Measurements from ENCODE around the gene JADE3.

Gene JADE3

DNA sequence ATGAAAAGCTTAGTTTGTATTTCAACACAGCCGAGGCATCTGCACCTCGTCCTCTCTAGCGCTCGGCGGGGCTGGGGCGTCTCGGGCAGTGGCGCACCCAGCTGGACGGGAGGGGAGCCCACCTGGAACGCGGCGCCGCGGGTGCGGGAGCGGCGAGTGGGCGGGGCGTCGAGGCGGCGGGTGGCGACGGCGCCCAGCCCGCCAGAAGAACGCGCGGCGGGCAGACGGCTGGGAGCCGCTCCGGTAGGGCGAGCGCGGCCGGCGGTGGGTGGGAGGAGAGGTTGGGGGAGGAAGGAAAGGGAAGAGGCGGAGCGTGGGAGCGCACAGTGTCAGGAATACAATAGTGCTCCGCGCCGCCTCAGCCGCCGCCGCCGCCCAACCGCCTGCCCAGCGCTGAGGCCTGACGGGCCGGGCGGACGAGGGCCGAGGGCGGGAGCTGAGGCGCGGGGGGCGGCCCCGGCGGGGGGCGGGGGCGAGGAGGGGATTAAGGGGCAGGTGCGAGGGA, at the start of gene JADE3:
JADE3 (plus strand) TSS at position 324 of the 505 bp plus-strand sequence. CDS start 72,474 bp downstream, outside the sequence.
- DNase-seq: peak; percentile 28

DNA sequence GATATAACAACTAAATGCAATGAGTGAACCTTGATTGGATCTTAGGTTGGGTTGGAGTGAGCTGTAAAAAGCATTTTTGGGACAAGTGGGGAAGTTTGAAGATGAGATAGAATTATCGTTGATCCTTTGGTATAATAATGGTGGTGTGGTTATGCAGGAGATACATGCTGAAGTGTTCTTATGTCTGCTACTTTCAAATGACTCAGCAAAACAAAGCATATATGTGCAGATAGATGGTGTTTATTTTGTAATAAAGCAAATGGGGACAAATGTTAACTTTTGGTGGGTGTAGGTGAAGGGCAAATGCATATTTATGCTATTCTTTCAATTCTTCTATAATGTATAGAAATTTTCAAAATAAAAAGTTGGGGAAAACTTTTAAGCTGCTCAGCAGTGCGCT, 49.1 kb upstream of the JADE3 start:
- no peak for DNase-seq

DNA sequence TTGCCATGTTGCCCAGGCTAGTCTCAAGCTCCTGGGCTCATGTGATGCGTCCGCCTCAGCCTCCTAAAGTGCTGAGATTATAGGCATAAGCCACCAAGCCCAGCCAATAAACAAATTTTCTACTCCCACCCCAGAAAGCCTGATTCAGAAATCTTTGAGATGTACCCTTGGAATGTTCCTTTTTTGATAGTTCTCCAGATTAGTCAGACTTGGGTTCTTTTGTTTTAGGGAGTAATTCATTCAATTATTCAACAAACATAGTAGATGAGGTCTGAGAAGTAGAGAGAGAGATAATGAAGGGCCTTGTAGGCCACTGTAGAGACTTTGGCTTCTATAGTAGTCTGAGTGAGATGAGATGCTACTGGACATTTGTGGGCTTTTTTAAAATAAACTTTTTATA, 47.6 kb upstream of the JADE3 start:
- no peak for DNase-seq

DNA sequence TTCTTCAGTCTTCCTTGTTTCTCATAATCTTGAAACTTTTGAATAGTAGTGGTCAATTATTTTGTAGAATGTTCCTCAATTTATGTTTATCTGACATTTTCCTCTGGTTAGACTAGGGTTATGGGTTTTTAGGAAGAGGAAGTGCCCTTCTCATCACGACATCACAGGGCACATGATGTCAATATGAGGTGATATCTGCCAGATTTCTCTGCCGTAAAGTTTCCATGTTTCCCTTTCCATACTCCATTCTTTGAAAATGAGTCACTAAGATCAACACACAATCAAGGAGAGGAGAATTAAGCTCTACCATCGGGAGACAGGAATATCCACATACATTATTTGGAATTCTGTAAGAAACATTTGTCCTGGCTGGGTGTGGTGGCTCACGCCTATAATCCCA, 46.9 kb upstream of the JADE3 start:
- DNase-seq: no peak

DNA sequence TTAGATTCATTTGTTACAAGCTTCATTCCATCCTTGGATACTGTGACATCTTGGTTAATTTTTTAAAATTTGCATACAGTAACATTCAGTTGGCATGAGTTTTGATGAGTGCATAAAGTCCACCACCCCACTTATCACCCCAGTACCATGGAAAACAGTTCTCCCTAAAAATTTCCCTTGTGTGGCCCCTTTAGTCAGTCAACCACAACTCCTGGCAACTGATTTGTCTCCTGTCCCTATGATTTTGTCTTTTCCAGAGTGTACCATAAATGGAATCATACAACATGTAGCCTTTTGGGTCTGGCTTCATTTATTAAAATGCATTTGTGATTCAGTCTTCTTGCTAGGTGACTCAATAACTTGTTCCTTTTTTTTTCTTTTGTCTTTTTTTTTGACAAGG, 45.5 kb upstream of the JADE3 start:
- DNase-seq: no peak

DNA sequence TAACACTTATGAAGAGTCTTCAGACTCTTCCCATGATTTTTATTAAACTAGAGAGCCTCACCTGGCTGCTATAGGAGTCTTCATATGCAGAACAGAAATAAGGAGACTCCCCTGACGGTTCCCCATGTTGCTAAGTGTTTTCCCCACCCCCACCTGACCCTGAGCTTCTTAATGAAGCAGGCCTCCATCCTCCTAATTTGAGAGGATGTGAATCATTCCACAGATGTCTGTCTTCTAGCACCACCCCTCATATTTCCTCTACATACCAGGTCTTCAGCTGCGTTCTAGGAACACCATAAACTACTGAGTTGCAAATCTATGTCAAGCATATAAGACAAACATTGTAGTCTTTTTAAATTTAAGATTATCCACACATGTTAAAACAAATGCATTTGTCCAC, 38.5 kb upstream of the JADE3 start:
- DNase-seq: no peak

DNA sequence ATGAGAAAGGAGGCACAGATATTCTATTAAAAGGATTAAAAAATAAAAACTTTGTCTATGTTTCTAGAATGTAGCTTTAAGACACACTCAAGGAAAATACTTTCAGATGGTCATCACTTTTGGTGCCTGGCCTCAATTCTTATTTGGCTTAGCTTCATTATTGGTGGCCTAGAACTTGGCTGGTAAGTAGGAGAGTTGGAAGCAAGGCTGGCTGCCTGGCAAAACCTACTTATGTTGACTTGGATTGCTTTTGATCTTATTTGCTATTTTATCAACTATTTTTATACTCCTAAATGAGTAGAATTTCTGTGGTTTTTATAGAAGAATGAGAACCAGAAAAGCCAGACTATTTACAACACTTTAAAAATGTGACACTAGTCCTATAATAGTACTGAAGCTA, 35.3 kb upstream of the JADE3 start:
- no peak for DNase-seq

DNA sequence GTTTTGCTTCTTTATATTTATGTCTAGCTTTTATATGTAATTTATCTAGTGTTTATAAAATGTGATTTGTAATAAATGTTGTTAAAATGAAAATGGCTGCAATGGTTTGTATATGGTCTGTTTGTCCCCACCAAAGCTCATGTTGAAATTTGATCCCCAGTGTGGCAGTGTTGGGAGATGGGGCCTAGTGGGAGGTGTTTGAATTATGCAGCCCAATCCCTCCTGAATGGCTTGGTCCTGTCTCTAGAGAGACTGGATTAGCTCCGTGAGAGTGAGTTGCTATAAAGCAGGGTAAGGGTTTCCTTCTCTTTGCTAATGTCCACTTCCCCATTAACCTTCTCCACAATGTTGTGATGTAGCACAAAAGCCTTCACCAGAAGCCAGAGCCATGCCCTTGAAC, 30.0 kb upstream of the JADE3 start:
- no peak for DNase-seq

DNA sequence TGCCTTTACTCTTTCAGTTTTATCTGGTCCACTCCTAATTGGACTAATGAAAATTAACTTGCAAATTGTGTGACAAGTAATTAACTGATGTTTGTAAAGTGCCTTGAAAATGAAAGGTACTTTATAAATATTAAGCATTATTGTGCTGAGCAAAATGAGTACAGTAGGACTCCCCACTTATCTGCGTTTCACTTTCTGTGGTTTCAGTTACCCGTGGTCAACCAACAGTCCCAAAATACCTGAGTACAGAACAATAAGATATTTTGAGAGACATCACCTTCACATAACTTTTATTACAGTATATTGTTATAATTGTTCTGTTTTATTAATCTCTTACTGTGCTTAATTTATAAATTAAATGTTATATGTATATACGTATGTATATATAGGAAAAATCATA, 27.4 kb upstream of the JADE3 start:
- DNase-seq: no peak

DNA sequence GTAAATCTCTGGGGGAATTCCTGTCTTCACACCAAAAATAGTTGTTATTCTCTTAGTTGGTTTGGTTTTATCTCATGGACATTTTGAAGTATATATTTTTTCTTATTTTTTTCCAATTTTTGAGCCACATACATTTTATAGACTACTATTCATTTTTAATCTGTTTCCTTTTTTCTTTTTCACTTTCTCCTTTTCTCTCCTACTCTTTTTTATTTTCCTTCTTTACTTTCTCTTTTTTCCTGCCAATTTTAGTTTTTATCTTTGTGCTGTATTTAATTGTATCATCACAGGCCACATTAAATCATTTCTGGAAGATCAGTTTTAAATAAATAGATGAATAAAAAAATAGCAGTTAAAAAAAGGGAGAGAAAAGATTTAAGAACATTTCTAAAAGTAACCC, 14.0 kb upstream of the JADE3 start:
- DNase-seq: no peak

DNA sequence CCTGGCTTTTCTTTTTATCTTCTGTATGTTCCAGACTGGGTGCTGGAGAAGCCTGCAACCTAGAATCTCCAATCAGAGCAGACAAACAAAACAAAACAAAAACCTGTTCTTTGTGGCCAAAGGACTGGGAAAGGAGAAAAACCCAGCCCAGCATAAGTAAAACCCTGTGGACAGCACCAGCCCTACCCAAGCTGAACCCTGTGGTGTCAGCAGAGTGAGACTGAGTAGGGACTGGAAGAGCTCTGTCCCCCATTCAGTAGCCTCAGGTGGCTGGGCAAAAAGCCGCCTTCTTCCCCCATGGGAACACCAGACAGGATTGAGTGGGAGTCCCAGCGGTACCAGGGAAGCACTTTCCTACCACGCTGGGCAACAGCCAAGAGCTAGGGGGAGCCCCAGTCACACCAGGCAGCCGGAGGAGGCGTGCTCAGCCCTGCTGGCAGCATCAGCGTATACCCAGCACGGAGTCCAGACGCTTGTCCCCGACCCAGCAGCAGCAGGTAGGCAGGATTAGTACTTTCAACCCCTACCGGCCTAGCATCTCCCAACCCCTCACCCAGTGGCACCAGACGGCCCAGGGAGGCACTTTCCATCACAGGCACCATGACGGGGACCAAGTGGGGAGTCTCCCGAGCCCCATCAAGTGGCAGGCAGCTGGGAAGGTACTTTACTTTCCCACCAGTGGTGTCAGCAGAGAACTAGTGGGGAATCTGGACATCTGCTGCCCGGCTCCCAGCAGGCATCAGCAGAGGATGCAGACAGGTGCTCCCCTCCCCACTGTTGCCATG, 8.6 kb upstream of the JADE3 start:
- peak; percentile 59 for DNase-seq

DNA sequence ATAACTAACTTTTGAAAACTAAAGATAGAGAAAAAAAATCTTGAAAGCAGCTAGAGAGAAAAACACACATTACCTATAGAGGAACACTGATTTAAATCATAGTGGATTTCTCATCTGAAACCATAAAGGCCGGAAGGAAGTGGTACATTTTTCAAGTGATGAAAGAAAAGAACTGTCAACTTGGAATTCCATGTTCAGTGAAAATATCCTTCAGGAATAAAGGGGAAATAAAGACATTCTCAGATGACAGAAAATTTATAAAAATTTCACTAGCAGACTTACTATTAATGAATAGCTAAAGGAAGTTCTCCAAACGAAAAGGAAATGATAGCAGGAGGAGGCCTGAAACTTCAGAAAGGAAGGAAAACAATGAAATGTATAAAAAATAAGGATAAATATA, 7.6 kb upstream of the JADE3 start:
- no peak for DNase-seq

DNA sequence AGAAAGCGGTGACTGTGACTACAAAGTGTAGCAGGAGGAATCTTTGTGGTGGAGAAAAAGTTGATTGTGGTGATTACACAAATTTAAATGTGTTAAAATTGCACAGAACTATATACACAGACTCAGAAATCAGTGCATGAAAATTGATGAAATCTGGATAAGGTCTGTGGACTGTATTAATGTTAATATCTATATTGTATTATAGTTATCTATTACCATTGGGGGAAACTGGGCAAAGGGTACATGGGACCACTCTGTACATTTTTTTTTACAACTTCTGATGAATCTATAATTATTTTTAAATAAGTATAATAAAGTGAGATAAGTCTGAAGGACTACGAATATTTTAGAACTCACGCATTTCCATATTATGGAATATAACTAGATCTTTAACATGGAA, 1.8 kb upstream of the JADE3 start:
- no peak for DNase-seq

DNA sequence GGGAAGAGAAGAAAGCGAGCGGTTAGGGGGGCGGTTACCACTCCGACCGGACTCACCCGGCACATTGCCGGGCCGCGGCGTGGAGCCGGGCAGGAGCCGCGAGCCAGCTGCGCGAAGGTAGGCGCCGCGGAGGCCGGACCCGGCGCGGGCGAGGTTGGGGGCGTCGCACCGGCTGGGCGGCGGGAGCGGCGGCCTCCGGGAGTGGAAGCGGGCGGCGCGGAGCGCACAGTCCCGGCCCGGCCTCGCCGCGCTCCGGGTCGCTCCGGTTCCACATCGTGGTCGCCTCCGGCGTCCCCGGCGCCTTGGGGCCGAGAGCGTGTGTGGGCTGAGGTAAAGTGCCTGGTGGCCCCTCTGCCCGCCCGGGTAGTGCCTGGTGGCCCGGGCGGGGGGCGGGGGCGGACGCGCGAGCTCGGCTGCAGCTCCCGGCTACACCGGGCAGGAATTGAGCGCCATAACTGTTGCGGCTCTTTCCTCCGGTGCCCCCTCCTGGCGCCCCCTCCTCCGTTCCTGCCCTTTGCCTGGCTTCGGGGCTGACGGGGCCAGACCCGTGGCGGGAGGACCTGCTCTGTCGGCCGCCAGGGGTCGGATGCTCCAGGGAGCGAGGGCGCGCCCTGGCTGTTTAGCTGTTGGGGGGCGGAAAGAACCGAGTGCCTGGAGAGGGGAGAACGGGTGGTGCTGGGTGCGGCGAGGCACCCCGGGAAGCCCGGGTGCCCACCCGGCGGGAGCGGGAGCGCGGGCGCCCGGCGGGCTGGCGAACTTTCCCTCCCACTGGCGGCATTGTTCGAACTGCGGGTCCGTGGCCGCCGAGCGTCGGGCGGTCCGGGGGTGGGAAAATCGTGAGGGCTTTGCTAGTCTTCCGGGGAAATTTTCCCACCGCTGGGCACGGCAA, 626 bp downstream of the JADE3 start:
- peak; percentile 37 for DNase-seq

DNA sequence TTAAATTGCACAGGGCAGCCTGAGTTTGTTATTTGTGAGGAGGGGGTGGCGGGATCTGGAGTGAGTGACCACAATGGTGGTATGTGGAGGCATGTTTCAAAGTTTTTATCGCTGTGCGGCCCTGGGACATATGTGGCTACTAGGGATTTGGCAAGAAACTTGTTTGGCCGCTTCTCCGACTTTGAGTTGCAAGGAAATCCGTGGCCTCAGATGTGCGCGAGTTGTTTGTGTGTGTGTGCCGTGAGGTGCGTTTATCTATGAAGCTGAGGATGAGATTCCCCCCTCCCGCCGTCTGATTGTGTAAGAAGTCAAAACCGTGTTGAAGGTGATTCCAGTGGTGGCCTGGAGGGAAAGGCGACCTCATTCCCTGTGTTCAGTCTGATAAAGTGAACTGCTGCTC, 1.4 kb downstream of the JADE3 start:
- no peak for DNase-seq

DNA sequence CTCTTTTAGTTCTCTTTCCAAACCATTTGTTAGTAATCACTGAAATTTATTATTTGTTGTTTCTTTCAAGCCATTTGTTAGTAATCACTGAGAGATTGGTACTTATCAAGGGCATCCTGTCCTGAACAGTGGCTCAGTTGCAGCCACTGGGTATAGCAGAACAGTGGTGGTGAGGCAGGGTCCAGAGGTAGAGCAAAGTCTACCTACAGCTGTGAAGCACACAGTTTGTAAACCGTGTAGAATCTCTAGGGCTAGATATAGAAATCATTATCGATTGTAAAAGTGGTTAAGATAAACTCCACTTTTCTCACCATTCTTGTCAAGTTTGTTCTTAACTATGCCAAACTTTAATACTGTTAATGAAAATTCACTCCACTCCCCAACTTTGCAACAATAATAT, 4.1 kb downstream of the JADE3 start:
- no peak for DNase-seq

DNA sequence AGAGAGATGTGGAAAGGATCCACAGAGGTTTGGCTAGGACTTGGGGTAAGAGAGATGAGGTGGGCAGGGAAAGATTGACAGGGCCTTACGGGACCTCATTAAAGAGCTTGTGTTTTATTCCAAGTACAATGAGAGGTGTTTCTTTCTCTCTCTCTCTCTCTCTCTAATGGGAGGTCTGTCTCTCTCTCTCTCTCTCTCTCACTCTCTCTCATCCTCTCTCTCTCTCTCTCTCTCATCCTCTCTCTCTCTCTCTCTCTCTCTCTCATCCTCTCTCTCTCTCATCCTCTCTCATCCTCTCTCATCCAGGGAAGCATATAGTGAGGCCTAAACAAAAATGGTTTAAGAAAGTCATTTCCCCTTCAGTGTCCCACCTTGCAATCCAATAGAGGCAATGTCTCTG, 5.4 kb downstream of the JADE3 start:
- no peak for DNase-seq

DNA sequence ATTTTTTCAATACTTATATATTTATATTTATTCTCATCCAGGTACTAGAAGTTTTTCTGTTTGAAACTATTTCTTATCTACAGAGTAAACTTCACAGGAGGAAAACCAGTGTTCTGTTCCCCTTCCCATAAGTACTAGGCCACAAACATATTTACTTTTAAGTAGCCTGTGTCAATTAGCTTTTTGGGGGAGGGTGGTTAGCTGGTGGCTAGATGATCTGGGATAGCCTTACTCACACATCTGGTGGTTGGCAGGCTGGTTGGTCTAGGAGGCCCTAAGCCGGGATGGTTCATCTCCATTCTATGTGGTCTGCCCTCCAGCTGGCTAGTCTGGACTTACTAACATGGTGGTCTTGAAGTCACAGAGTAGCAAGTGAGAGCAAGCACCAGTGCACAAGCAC, 6.2 kb downstream of the JADE3 start:
- no peak for DNase-seq

DNA sequence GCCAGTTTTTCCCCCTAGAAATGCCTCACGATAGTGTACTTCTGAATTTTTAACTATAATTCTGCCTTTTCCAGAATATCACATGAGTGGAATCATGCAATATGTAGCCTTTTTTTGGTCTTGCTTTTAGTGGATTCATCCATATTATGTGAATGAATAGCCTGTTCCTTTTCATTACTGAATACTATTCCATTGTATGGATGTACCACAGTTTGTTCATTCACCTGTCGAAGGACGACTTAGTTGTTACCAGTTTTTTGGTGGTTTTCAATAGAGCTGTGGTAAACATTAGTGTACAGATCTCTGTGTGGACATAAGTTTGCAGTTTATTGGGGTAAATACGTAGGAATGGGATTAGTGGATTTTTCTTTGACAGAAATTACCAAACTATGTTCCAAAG, 8.0 kb downstream of the JADE3 start:
- no peak for DNase-seq

DNA sequence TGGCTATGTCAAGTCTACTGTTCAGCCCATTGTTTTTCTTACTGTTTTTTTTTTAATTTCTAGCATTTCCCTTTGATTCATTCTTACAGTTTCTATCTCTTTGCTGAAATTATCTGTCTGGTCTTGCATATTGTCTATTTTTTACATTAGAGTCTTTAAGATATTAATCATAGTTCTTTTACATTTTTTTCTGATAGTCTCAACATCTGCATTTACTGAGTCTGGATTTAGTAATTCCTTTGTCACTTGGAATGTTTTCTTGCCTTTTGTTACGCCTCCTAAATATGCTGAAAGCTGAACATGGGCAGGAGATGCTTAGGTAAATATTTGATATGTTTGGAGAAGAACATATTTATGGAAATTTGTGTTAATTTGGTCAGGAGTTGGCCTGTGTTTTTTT, 10.4 kb downstream of the JADE3 start:
- DNase-seq: no peak

DNA sequence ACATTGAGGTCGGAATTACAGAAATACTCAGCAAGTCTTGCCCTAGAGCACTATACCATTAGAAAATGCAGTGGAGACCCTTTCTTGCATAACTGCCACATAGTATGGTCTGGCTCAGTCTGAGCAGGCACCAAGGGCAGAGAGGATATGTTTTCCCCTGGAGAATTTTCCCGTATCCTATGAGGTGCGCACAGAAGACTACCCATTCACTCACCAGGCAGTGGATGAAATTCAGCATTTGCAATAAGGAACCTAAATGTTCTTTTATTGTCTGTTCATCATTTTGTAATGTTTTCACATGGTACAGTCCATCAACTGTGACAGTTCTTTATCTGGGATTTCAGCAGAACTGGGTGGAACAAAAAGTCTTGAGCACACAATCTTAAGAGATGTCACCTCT, 15.5 kb downstream of the JADE3 start:
- DNase-seq: no peak

DNA sequence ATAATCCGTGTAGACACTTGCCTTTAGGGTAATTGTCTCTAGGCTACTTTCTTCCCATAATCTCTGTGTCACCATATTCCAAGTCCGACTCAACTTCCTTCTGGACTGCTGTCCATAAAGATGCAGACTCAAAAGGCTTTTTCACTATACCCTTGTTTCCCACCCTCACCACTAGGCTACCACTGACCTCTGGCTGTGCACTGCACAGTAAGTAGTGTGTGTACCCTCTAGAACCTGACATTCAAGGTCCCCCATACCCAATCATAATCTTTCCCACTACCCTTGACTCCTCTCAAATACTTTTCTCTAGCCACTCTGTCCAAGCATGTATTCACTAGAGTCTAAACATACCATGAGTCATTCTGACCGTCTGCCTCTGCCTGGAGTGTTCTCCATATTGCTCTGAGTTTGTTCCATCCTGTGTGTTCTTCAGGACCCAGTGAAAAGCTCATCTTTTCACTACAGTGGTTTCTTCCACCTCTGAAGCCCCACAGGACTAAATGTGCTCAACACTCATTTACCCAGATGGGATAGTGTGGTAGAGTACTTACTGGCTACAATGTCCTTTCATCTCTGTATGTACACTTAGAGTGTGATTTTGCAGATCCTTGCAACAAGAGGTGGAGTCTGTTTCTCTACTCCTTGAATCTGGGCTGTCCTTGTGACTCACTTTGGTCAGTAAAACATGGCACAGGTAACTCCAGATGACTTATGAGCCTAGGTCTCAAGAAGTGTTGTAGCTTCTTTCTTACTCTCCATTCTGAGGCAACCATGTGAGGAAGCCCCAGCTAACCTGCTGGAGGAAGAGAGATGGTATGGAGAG, 17.4 kb downstream of the JADE3 start:
- no peak for DNase-seq

DNA sequence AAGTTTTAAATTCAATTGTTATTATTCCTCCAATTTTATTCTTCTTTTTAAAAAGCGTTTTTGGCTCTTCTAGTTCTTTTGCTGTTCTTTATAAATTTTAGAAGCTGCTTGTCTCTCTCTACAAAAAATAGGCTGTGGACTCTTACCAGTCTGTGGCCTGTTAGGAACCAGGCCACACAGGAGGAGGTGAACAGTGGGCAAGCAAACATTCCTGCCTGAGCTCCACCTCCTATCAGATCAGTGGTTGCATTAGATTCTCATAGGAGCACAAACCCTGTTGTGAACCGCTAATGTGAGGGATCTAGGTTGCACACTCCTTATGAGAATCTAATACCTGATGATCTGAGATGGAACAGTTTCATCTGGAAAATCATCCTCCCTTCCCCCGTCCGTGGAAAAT, 23.1 kb downstream of the JADE3 start:
- no peak for DNase-seq

All from CD4-positive, alpha-beta T cell treated with Interleukin-15 for 1 hour (primary cell).